ENCODE measurements around the gene QPCTL.

Gene QPCTL

DNA sequence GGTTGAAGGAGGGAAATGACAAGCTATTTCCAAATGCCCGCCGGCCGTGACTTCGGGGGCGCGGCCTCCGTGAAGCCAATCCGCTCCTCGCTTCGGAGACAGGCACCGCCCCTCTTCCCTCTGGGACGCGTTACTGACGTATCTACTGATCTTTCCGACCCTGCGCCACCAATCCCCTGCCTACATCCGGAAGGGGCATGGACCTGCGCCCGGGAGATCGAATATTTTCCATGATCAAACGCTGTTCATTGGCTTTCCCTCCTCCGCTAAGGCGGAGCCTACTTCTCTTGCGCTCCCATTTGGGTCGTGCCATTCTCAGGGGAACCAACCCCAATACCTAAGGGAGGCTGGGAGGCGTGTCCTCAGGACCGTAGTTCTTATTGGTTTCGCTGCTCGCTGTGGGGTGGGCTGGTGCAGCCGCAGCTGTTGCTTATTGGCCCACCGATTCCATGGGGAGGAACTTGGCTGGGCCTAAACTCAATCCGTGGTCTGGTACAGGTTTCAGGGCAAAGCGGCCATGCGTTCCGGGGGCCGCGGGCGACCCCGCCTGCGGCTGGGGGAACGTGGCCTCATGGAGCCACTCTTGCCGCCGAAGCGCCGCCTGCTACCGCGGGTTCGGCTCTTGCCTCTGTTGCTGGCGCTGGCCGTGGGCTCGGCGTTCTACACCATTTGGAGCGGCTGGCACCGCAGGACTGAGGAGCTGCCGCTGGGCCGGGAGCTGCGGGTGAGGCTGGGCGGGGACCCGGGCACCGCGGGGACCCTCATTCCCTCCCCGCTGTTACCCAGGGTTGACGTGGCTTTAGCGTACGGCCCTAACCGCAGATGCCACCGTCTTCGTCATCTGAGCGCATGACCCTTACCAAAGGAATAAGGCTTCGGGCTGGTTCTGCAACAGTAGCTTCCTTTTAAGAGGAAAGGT lies at the start of gene QPCTL:
Gene QPCTL (plus strand): TSS at position 480 of the 919 bp plus-strand sequence. CDS start 38 bp downstream, at position 518.
- peak; percentile 57 for TF ChIP-seq POLR2A (IDR thresholded peaks at IDR 0.05; ENCODE audit: low read depth, low read length)
- peak; percentile 92 for FAIRE-seq
- peak; percentile 86 for DNase-seq (ENCODE audit: insufficient read length, low spot score)

GRCh38 chr19:45643024-45643926 lies 49.2 kb upstream of the QPCTL start:
- no peak for FAIRE-seq
- no peak for TF ChIP-seq POLR2A (IDR thresholded peaks at IDR 0.05; ENCODE audit: low read depth, low read length)

GRCh38 chr19:45643927-45644771 lies 48.3 kb upstream of the QPCTL start:
- DNase-seq (ENCODE audit: insufficient read length, low spot score), result no peak
- no peak for TF ChIP-seq POLR2A (IDR thresholded peaks at IDR 0.05; ENCODE audit: low read depth, low read length)

More at GRCh38 chr19:45643024-45643926, 49.2 kb upstream of the QPCTL start:
- peak; percentile 76 for DNase-seq (ENCODE audit: insufficient read length, low spot score)

DNA sequence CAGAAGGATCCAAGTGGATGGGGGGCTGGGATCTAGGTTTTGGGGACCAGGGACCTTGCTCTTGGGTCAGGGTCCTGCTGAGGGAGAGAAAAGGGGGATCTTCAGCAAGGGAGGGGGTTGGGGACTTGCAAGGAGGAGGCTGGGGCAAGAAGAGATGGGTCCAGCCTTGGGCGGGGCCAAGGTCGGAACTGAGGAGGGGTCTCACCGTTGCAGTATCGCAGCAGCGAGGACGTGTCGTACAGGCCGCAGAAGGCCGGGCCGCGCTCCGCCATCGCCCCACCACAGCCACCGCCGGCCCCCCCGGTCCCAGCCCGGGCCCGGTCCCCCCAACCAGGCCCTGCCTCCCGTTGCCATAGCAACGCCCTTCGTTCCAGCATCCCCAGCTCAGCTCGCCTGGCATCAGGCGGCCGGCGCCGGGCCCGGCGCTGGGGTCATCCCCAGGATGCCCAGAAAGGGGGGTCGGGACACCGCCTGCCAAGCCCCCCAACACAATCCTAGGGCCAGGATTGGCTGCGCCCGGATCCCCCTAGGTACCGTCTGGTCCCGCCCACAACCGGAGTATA lies 47.3 kb upstream of the QPCTL start:
- no peak for FAIRE-seq
- no peak for TF ChIP-seq POLR2A (IDR thresholded peaks at IDR 0.05; ENCODE audit: low read depth, low read length)
- DNase-seq (ENCODE audit: insufficient read length, low spot score), result no peak

More at GRCh38 chr19:45643927-45644771, 48.3 kb upstream of the QPCTL start:
- no peak for FAIRE-seq

- no peak for FAIRE-seq
- peak; percentile 84 for DNase-seq (ENCODE audit: insufficient read length, low spot score)
- TF ChIP-seq POLR2A (IDR thresholded peaks at IDR 0.05; ENCODE audit: low read depth, low read length), result no peak
These were observed 46.7 kb upstream of the QPCTL start for GRCh38 chr19:45645631-45646344.

GRCh38 chr19:45646345-45646698 lies 46.1 kb upstream of the QPCTL start:
- TF ChIP-seq POLR2A (IDR thresholded peaks at IDR 0.05; ENCODE audit: low read depth, low read length), result no peak
- FAIRE-seq (no peak), DNase-seq (ENCODE audit: insufficient read length, low spot score) (no peak)

GRCh38 chr19:45650722-45651121 lies 41.7 kb upstream of the QPCTL start:
- TF ChIP-seq POLR2A (IDR thresholded peaks at IDR 0.05; ENCODE audit: low read depth, low read length), result no peak
- DNase-seq (ENCODE audit: insufficient read length, low spot score) (no peak), FAIRE-seq (no peak)

- FAIRE-seq (no peak), DNase-seq (ENCODE audit: insufficient read length, low spot score) (no peak)
- no peak for TF ChIP-seq POLR2A (IDR thresholded peaks at IDR 0.05; ENCODE audit: low read depth, low read length)
These were observed 38.8 kb upstream of the QPCTL start for GRCh38 chr19:45653634-45654033.

DNA sequence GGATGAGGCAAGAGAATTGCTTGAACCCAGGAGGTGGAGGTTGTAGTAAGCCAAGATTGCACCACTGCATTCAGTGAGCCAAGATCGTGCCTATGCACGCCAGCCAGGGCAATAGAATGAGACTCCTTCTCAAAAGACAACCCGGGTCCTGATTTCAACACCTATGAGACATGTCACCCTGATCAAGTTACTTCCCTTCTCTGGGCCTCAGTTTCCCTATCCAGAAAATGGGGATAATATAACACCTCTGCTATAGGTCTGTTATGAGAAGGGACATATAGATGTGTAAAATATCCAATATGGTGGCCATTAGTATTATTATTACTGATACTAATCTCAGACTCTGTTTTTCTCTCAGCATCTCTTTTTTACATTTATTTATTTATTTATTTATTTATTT lies 37.4 kb upstream of the QPCTL start:
- TF ChIP-seq POLR2A (IDR thresholded peaks at IDR 0.05; ENCODE audit: low read depth, low read length), result no peak
- no peak for DNase-seq (ENCODE audit: insufficient read length, low spot score)
- FAIRE-seq, result no peak

DNA sequence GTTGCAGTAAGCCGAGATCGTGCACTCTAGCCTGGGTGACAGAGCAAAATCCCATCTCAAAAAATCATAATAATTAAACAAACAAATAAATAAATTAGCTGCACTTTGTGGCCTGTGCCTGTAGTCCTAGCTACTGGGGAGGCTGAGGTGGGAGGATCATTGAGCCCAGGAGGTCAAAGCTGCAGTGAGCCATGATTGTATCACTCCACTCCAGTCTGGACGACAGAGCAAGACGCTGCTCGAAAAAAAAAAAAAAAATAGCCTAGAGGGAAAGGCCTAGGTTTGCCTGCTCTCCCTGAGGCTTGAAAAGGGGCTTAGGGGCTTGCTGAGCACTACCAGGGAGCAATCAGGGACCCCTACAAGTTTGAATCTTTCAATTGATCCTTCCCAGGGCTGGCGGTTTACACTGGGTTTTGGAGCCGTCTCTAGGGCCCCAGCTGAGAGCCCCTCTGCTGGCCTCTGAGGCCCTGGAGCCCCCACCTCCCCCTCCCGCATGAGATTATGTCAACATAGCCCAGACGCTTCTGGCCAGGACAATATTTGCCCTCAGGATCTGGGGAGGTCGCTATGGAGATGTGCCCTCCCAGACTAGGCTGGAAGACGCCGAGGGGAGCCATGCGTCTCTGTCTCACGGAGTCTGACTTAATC lies 34.8 kb upstream of the QPCTL start:
- DNase-seq (ENCODE audit: insufficient read length, low spot score), result no peak
- no peak for FAIRE-seq
- TF ChIP-seq POLR2A (IDR thresholded peaks at IDR 0.05; ENCODE audit: low read depth, low read length), result no peak

GRCh38 chr19:45659096-45659729 lies 33.3 kb upstream of the QPCTL start:
- FAIRE-seq (no peak), DNase-seq (ENCODE audit: insufficient read length, low spot score) (no peak)
- no peak for TF ChIP-seq POLR2A (IDR thresholded peaks at IDR 0.05; ENCODE audit: low read depth, low read length)

- no peak for TF ChIP-seq POLR2A (IDR thresholded peaks at IDR 0.05; ENCODE audit: low read depth, low read length)
- no peak for DNase-seq (ENCODE audit: insufficient read length, low spot score)
- no peak for FAIRE-seq
These were observed 31.8 kb upstream of the QPCTL start for GRCh38 chr19:45660636-45661035.

Measured in H54 (cell line).